NCI-H510A treated with DMSO at 0.1 percent for 48 hours (cell line): Measurements from ENCODE around the gene PTPRD.

Experiments used
- DNase-seq: peaks from one replicate; lab custom pipeline; 2025; lab: John Stamatoyannopoulos, UW

PTPRD gene

GRCh38 chr9:8643464-8643863, 1969.3 kb downstream of the PTPRD start:
- no peak for DNase-seq

- DNase-seq, result no peak
These were observed 1972.0 kb downstream of the PTPRD start for GRCh38 chr9:8640761-8641160.

- DNase-seq, result no peak
These were observed 1975.2 kb downstream of the PTPRD start for GRCh38 chr9:8637626-8638025.

- DNase-seq, result no peak
These were observed 1979.0 kb downstream of the PTPRD start for GRCh38 chr9:8633784-8634183.

GRCh38 chr9:8632493-8632892, 1980.3 kb downstream of the PTPRD start:
- no peak for DNase-seq

GRCh38 chr9:8628791-8629190, 1984.0 kb downstream of the PTPRD start:
- no peak for DNase-seq

GRCh38 chr9:8627976-8628679, 1984.7 kb downstream of the PTPRD start:
- DNase-seq, result no peak

- DNase-seq, result no peak
These were observed 1989.9 kb downstream of the PTPRD start for GRCh38 chr9:8622871-8623270.

GRCh38 chr9:8622222-8622802, 1990.5 kb downstream of the PTPRD start:
- DNase-seq, result no peak

GRCh38 chr9:8621416-8621815, 1991.4 kb downstream of the PTPRD start:
- DNase-seq, result no peak

GRCh38 chr9:8616414-8616813, 1996.4 kb downstream of the PTPRD start:
- no peak for DNase-seq

- no peak for DNase-seq
These were observed 1997.8 kb downstream of the PTPRD start for GRCh38 chr9:8614926-8615440.

- DNase-seq, result no peak
These were observed 1999.4 kb downstream of the PTPRD start for GRCh38 chr9:8613346-8613825.

- DNase-seq, result no peak
These were observed 2001.6 kb downstream of the PTPRD start for GRCh38 chr9:8611153-8611552.

- DNase-seq, result no peak
These were observed 2002.5 kb downstream of the PTPRD start for GRCh38 chr9:8610256-8610655.

GRCh38 chr9:8605096-8605495, 2007.7 kb downstream of the PTPRD start:
- no peak for DNase-seq

- DNase-seq, result no peak
These were observed 2008.6 kb downstream of the PTPRD start for GRCh38 chr9:8604201-8604600.

GRCh38 chr9:8600914-8601680, 2011.7 kb downstream of the PTPRD start:
- DNase-seq, result no peak

GRCh38 chr9:8599937-8600336, 2012.9 kb downstream of the PTPRD start:
- no peak for DNase-seq

GRCh38 chr9:8589476-8589875, 2023.3 kb downstream of the PTPRD start:
- DNase-seq, result no peak

- DNase-seq, result no peak
These were observed 2027.8 kb downstream of the PTPRD start for GRCh38 chr9:8585036-8585435.

- DNase-seq, result no peak
These were observed 2033.1 kb downstream of the PTPRD start for GRCh38 chr9:8579661-8580060.

GRCh38 chr9:8576741-8577140, 2036.1 kb downstream of the PTPRD start:
- DNase-seq, result no peak
